Astrocyte (in vitro differentiated cells and primary cell): Measurements from ENCODE around the gene DNAAF1. TPM values are rescaled to one million over a fixed set of nuclear protein-coding genes. Genes with fewer than 3 reads are reported as not detected.

Source experiments
- DNase-seq: peaks from one replicate; pipeline ENCODE4 v3.0.0-alpha.2; 2010; ENCODE audit warnings: low read depth
- FAIRE-seq: peaks from 2 replicates; lab custom pipeline; 2011; peaks lifted over from hg19 to GRCh38; lab: Jason Lieb, UNC
- H2AFZ ChIP-seq: 2 replicates; pipeline ENCODE4 v1.6.0; 2012; ENCODE audit warnings: low read depth, low read length, inconsistent platforms
- H3K27ac ChIP-seq: 2 replicates; pipeline ENCODE4 v1.5.1; 2011; ENCODE audit warnings: low read depth, low read length, inconsistent platforms
- H3K27me3 ChIP-seq: 2 replicates; pipeline ENCODE4 v1.6.0; 2011; ENCODE audit warnings: low read length, inconsistent platforms; ENCODE audit not compliant: insufficient read depth
- H3K36me3 ChIP-seq: 2 replicates; pipeline ENCODE4 v1.5.1; 2011; ENCODE audit warnings: low read length, inconsistent platforms; ENCODE audit not compliant: insufficient read depth
- H3K4me1 ChIP-seq: 2 replicates; pipeline ENCODE4 v1.5.1; 2011; ENCODE audit warnings: low read length, inconsistent platforms; ENCODE audit not compliant: insufficient read depth
- H3K4me2 ChIP-seq: 2 replicates; pipeline ENCODE4 v1.6.0; 2012; ENCODE audit warnings: low read length, inconsistent platforms
- H3K4me3 ChIP-seq: 2 replicates; pipeline ENCODE4 v1.5.1; 2011; ENCODE audit warnings: low read depth, mild to moderate bottlenecking, low read length, inconsistent platforms; ENCODE audit not compliant: insufficient read depth
- H3K79me2 ChIP-seq: 2 replicates; pipeline ENCODE4 v1.6.0; 2012; ENCODE audit warnings: mild to moderate bottlenecking, low read length, inconsistent platforms; ENCODE audit not compliant: insufficient read depth
- H3K9ac ChIP-seq: 2 replicates; pipeline ENCODE4 v1.6.0; 2012; ENCODE audit warnings: mild to moderate bottlenecking, low read length, inconsistent platforms
- H3K9me3 ChIP-seq: 2 replicates; pipeline ENCODE4 v1.5.1; 2012; ENCODE audit warnings: low read depth, mild to moderate bottlenecking, low read length, inconsistent platforms; ENCODE audit not compliant: insufficient read depth
- H4K20me1 ChIP-seq: 2 replicates; pipeline ENCODE4 v1.6.0; 2012; ENCODE audit warnings: low read length, inconsistent platforms; ENCODE audit not compliant: insufficient read depth
- H3K27ac Mint-ChIP-seq: one replicate; pipeline ENCODE4 v1.8.0; 2021; ENCODE audit warnings: mild to moderate bottlenecking, mixed read lengths; ENCODE audit not compliant: unreplicated experiment
- H3K27me3 Mint-ChIP-seq: one replicate; pipeline ENCODE4 v1.8.0; 2021; ENCODE audit warnings: low read depth, mixed read lengths; ENCODE audit not compliant: unreplicated experiment
- H3K36me3 Mint-ChIP-seq: one replicate; pipeline ENCODE4 v1.8.0; 2021; ENCODE audit warnings: low read depth, mixed read lengths; ENCODE audit not compliant: unreplicated experiment
- H3K4me1 Mint-ChIP-seq: one replicate; pipeline ENCODE4 v1.8.0; 2021; ENCODE audit warnings: low read depth, mixed read lengths; ENCODE audit not compliant: unreplicated experiment
- H3K4me3 Mint-ChIP-seq: one replicate; pipeline ENCODE4 v1.8.0; 2021; ENCODE audit warnings: mild to moderate bottlenecking, moderate library complexity, mixed read lengths; ENCODE audit not compliant: unreplicated experiment
- H3K9me3 Mint-ChIP-seq: one replicate; pipeline ENCODE4 v1.8.0; 2021; ENCODE audit warnings: mild to moderate bottlenecking, mixed read lengths; ENCODE audit not compliant: unreplicated experiment
- EZH2 ChIP-seq: IDR thresholded peaks from 2 replicates; pipeline ENCODE4 v1.6.1; 2012; ENCODE audit warnings: mild to moderate bottlenecking, low read length, inconsistent platforms; ENCODE audit not compliant: insufficient read depth
- total RNA-seq: library from RNA; stranded (reverse); gene quantifications from 2 replicates; pipeline ENCODE4 v1.2.1, GENCODE V29; 2021
- TF ChIP-seq, protein P1 (sequence below): IDR thresholded peaks from 2 replicates; pipeline ENCODE4 v1.5.1; 2011; ENCODE audit warnings: low read depth, mild to moderate bottlenecking, inconsistent platforms, low read length, moderate library complexity; ENCODE audit not compliant: insufficient read depth

The DNAAF1 gene
- total RNA-seq, 1 donor from 2014 or later = 0.30 TPM

DNA sequence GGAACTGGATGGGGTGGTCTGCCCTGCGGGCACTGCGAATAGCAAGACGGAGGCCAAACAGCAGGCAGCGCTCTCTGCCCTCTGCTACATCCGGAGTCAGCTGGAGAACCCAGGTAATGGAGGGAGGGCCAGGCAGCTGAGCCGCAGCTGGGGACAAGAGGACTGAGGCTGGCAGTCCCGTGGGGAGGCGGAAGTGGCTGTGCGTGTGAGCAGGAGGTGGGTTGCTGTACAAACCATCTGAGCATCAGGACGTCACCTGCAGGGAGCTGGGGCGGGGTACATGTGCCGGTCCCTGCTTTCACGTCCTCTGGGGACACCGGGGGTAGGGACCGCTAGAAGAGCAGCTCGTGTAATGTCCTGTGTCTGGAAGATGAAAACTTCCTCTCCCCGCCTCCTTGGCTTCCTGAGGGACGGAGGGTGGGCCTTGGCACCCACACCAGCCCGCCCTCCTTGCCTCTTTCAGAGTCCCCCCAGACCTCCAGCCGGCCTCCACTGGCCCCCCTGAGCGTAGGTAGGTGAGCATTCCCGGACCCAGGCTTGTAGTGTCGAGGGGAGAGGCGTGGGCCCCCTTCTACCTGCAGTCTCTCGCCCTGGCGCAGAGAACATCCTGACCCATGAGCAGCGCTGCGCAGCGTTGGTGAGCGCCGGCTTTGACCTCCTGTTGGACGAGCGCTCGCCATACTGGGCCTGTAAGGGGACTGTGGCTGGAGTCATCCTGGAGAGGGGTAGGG is 49.5 kb downstream of the DNAAF1 start:
- H3K4me1 ChIP-seq = peaks cover 4% of the 10 kb centered on the region
- H3K27ac ChIP-seq = no peak overlapping the region
- H3K9me3 ChIP-seq = no peaks in the 10 kb centered on the region
- FAIRE-seq (no peak), DNase-seq (no peak)
- H3K36me3 ChIP-seq = no peaks in the 10 kb centered on the region
- Mint-ChIP-seq H3K4me3 (no peak overlapping the region), H3K27ac (no peak overlapping the region), H3K4me1 (no peaks in the 10 kb centered on the region), H3K9me3 (no peaks in the 10 kb centered on the region), H3K36me3 (no peaks in the 10 kb centered on the region), H3K27me3 (peaks cover 18% of the 10 kb centered on the region)
- no peak overlapping the region for H3K4me3 ChIP-seq
- TF ChIP-seq, protein P1, sequence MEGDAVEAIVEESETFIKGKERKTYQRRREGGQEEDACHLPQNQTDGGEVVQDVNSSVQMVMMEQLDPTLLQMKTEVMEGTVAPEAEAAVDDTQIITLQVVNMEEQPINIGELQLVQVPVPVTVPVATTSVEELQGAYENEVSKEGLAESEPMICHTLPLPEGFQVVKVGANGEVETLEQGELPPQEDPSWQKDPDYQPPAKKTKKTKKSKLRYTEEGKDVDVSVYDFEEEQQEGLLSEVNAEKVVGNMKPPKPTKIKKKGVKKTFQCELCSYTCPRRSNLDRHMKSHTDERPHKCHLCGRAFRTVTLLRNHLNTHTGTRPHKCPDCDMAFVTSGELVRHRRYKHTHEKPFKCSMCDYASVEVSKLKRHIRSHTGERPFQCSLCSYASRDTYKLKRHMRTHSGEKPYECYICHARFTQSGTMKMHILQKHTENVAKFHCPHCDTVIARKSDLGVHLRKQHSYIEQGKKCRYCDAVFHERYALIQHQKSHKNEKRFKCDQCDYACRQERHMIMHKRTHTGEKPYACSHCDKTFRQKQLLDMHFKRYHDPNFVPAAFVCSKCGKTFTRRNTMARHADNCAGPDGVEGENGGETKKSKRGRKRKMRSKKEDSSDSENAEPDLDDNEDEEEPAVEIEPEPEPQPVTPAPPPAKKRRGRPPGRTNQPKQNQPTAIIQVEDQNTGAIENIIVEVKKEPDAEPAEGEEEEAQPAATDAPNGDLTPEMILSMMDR = no peak
- TF ChIP-seq EZH2 = no peak
- H4K20me1 ChIP-seq = no peaks in the 10 kb centered on the region
- H2AFZ ChIP-seq = no peak overlapping the region
- no peaks in the 10 kb centered on the region for H3K79me2 ChIP-seq
- H3K4me2 ChIP-seq = no peak overlapping the region
- peaks cover 3% of the 10 kb centered on the region for H3K27me3 ChIP-seq
- H3K9ac ChIP-seq = no peak overlapping the region

DNA sequence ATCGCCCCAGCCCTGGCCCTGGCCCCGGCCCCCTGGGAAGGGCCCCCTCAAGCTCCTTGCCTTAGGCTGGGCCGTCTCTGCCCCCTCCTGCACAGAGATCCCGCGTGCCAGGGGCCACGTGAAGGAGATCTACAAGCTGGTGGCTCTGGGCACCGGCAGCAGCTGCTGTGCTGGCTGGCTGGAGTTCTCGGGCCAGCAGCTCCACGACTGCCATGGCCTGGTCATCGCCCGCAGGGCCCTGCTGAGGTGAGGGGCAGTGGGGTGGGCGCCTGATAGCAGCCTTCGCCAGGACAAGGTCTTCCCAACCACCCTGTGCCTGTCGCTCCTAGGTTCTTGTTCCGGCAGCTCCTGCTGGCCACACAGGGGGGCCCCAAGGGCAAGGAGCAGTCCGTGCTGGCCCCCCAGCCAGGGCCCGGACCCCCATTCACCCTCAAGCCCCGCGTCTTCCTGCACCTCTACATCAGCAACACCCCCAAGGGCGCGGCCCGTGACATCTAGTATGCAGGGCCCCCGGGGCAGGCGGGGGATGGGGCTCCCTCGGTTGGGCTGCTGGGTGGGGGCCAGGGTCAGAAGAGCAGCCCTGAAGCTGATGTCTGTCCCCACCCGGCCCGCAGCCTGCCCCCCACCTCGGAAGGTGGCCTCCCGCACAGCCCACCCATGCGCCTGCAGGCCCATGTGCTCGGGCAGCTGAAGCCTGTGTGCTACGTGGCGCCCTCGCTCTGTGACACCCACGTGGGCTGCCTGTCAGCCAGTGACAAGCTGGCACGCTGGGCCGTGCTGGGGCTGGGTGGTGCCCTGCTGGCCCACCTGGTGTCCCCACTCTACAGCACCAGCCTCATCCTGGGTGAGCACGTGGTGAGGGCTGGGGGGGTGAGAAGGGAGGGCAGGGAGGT is 50.3 kb downstream of the DNAAF1 start:
- peaks cover 5% of the 10 kb centered on the region for H3K27me3 ChIP-seq
- no peaks in the 10 kb centered on the region for H3K79me2 ChIP-seq
- no peaks in the 10 kb centered on the region for H3K36me3 Mint-ChIP-seq
- no peak overlapping the region for H3K4me2 ChIP-seq
- H3K4me3 Mint-ChIP-seq = no peak overlapping the region
- FAIRE-seq (no peak), DNase-seq (no peak)
- no peak overlapping the region for H3K4me3 ChIP-seq
- H3K36me3 ChIP-seq = no peaks in the 10 kb centered on the region
- H2AFZ ChIP-seq = no peak overlapping the region
- H3K27ac Mint-ChIP-seq = no peak overlapping the region
- H3K27me3 Mint-ChIP-seq = peaks cover 20% of the 10 kb centered on the region
- H3K9me3 ChIP-seq = no peaks in the 10 kb centered on the region
- no peaks in the 10 kb centered on the region for H3K9me3 Mint-ChIP-seq
- H4K20me1 ChIP-seq = no peaks in the 10 kb centered on the region
- no peaks in the 10 kb centered on the region for H3K4me1 Mint-ChIP-seq
- TF ChIP-seq, protein P1 = no peak
- TF ChIP-seq EZH2 = no peak
- H3K4me1 ChIP-seq = peaks cover 4% of the 10 kb centered on the region
- no peak overlapping the region for H3K9ac ChIP-seq
- H3K27ac ChIP-seq = no peak overlapping the region
